Colonic mucosa (tissue), 4 donors: ENCODE data around the gene CAPZB. TPM values are rescaled to one million over a fixed set of nuclear protein-coding genes. Genes with fewer than 3 reads are reported as not detected.

Source experiments
- DNase-seq: peaks from one replicate; pipeline ENCODE4 v3.0.0-alpha.2; 2020
- H3K27ac ChIP-seq: fragments of 200-600 bp; one replicate; pipeline ENCODE4 v1.8.0; 2021
- H3K27me3 ChIP-seq: fragments of 200-600 bp; one replicate; pipeline ENCODE4 v1.8.0; 2021
- H3K36me3 ChIP-seq: fragments of 200-600 bp; one replicate; pipeline ENCODE4 v1.8.0; 2021
- H3K4me1 ChIP-seq: fragments of 200-600 bp; one replicate; pipeline ENCODE4 v1.8.0; 2021; ENCODE audit warnings: mild to moderate bottlenecking
- H3K4me3 ChIP-seq: fragments of 200-600 bp; one replicate; pipeline ENCODE4 v1.8.0; 2021
- H3K9ac ChIP-seq, 2 donors: one replicate each; pipeline ENCODE4 v1.7.0; 2013; ENCODE audit warnings: control low read depth in 2 of 2, low read depth in 2 of 2, low read length in 2 of 2
- H3K9me3 ChIP-seq: fragments of 200-600 bp; one replicate; pipeline ENCODE4 v1.8.0; 2021
- intact Hi-C: fragments of 100-400 bp; cut with DNase I; formaldehyde crosslinking; loops from one replicate; pipeline ENCODE4 v1.14.1; 2022
- total RNA-seq, 2 donors: library from RNA; stranded (reverse); fragmentation: NEBNext Ultra II Directional in 1 of 2; extraction: Animal tissue kit (Norgen Biotek cat#: 25700) in 1 of 2; gene quantifications; one replicate each; pipeline ENCODE4 v1.2.1, GENCODE V29; 2021
- TF ChIP-seq, protein P1 (sequence below): fragments of 200-600 bp; IDR thresholded peaks from one replicate; pipeline ENCODE4 v1.8.0; 2022; ENCODE audit warnings: antibody characterized with exemption, mild to moderate bottlenecking
- donor health status: healthy.
- donor health status: DM: no; HTN: no; CAD: no.
- donor health status: DM: no; HTN: no; CAD: no.

The CAPZB gene
- total RNA-seq, 2 donors from 2014 or later, result 397 to 407 TPM

DNA sequence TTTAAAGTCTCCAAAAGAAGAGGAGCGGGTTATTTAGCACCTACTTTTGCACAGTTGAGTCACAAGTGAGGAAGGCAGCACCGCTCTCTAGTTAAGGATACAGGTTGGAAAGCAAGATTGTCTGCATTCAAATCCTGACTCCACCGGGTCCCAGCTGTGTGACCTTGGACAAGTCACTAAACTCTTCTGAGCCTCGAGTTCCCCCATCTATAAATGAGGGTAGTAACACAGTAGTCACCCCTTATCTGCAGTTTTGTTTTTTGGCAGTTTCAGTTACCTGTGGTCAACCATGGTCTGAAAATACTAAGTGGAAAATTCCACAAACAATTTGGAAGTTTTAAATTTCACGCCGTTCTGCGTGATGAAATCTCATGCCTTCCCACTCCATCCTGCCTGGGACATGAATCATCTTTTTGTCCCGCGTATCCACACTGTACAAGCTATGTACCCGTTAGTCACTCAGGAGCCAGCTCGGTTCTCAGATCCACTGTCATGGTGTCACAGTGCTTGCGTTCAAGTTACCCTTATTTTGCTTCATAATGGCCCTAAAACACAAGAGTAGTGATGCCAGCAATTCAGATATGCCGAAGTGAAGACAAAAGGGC is 49.4 kb downstream of the CAPZB start:
- no peaks in the 10 kb centered on the region for H3K36me3 ChIP-seq
- peak overlapping the region in 1 of 2 donors; percentile 38 for H3K9ac ChIP-seq
- no peak for DNase-seq
- no peaks in the 10 kb centered on the region for H3K27me3 ChIP-seq
- peaks cover 12% of the 10 kb centered on the region for H3K4me1 ChIP-seq
- peak overlapping the region; percentile 57 for H3K27ac ChIP-seq
- intact Hi-C loops, result no loop called here
- TF ChIP-seq, protein P1, sequence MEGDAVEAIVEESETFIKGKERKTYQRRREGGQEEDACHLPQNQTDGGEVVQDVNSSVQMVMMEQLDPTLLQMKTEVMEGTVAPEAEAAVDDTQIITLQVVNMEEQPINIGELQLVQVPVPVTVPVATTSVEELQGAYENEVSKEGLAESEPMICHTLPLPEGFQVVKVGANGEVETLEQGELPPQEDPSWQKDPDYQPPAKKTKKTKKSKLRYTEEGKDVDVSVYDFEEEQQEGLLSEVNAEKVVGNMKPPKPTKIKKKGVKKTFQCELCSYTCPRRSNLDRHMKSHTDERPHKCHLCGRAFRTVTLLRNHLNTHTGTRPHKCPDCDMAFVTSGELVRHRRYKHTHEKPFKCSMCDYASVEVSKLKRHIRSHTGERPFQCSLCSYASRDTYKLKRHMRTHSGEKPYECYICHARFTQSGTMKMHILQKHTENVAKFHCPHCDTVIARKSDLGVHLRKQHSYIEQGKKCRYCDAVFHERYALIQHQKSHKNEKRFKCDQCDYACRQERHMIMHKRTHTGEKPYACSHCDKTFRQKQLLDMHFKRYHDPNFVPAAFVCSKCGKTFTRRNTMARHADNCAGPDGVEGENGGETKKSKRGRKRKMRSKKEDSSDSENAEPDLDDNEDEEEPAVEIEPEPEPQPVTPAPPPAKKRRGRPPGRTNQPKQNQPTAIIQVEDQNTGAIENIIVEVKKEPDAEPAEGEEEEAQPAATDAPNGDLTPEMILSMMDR, result no peak
- H3K4me3 ChIP-seq, result no peak overlapping the region
- no peaks in the 10 kb centered on the region for H3K9me3 ChIP-seq

DNA sequence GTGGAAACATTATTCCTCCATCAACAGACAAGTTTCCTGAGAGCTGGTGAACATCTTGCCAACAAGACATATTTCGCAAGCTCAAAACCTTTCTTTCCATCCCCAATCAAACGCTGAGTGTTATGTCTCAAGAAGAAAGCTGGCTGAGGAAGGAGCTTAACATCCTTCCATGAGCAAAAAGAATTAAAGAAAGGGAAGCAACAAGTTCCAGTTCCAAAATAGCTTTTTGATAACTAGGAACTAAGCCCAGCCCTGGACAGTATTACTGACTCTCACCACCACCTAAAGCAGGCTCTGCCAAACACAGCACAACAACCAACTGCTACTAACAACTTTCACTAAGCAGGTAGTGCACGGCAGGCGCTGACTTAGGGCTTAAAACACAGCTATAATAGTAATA is 50.2 kb downstream of the CAPZB start:
- no peaks in the 10 kb centered on the region for H3K36me3 ChIP-seq
- H3K27ac ChIP-seq, result peak overlapping the region; percentile 57
- DNase-seq, result no peak
- H3K9me3 ChIP-seq, result no peaks in the 10 kb centered on the region
- intact Hi-C loops, result no loop called here
- no peaks in the 10 kb centered on the region for H3K27me3 ChIP-seq
- H3K4me3 ChIP-seq, result no peak overlapping the region
- H3K9ac ChIP-seq, result no peak overlapping the region
- H3K4me1 ChIP-seq, result peaks cover 18% of the 10 kb centered on the region
- TF ChIP-seq, protein P1, result no peak

DNA sequence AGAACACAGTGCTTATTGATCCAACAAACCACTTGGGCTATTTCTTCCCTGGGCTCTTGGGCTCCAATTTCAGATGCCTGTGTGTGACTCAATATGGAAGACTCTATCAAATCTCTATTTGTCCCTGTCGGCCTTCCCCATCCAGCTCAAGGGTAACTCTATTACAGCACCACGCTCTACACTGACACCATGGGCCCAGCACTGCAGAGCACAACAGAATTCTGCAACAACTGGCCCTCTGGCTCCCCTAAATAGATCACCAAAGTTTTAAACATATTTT is 51.7 kb downstream of the CAPZB start:
- intact Hi-C loops, result no loop called here
- H3K27me3 ChIP-seq, result no peaks in the 10 kb centered on the region
- peaks cover 24% of the 10 kb centered on the region for H3K4me1 ChIP-seq
- H3K27ac ChIP-seq, result peak overlapping the region; percentile 9
- H3K36me3 ChIP-seq, result no peaks in the 10 kb centered on the region
- H3K4me3 ChIP-seq, result no peak overlapping the region
- no peaks in the 10 kb centered on the region for H3K9me3 ChIP-seq
- TF ChIP-seq, protein P1, result no peak
- H3K9ac ChIP-seq, result peak overlapping the region in 1 of 2 donors; percentile 32
- DNase-seq, result no peak

DNA sequence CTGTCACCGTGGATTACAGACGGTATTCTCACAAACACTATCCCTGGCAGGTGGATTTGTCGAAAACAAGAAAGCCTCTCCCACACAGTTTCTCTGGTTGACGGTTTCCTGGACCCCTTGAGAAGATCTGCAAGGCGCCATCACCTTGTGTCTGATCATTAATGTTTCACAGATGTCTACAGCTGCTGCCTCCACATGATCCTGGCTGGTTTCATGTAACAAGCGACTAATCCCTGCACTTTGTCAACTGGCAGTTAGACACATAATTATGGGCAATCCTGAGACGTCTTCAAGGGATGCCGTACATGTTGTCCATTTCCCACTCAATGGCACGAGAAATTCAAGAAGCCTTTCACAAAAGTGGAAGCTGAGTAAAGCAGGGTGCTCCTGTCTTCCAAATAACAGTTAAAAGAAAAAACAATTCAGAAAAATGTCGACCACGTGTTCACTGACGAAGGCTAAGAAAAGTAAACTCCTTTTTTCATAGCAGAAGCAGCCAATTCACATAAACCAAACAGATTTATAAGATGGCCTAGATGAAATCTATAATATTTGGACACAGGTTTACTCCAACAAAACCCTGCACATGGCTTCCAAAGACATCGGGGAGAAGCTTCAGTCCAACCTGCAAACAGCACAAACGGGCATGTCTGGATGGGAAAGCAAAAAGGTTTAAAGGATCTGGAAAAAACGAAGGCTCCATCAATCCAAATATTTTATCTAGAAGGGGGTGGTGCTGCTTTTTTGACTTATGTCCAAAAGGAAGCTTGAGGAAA is 52.2 kb downstream of the CAPZB start:
- Histone ChIP-seq H3K4me1 (peaks cover 24% of the 10 kb centered on the region), H3K36me3 (no peaks in the 10 kb centered on the region)

DNA sequence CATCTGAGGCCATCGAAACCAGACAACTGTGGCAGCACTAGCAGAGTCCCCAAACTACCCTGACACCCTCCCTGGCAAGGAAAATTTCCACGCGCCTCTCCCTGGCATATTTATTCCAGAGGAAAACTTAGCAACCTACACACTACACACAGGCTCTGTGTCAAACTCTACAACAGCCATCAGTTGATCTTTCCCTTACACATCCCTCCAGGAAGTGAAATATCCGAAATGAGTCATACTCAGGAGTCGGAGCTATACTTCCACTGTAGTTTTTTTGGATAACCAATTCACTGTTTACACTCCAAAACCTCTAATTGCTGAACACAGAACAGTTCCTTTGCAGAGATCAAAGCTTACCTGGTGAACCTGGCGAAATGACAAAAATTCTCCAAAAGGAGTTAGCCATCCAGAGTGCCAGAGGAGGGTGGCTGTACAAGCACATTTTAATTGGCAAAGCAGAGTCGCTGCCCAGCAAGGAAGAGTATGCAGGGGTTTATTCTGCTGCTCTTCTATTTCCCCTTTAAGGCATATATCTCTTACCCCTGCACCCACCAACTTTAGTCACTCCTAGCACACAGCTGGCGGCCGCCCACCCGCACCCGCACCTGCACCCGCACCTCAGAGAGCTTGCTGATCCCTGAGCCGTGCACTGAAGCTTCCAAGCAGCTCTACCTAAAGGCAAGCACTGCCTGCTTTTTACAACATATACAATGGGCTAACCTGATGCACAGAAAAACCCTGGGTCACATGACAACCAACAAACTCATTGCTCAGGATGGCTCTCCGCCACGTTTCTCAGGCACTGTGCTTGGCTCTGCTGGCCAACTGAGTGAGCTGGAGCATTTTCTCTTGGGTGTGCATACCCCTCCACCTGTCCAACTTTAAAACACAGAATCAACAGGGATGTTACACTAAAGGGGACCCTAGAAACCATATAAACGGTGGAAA is 54.9 kb downstream of the CAPZB start:
- no peaks in the 10 kb centered on the region for H3K9me3 ChIP-seq
- TF ChIP-seq, protein P1, result no peak
- intact Hi-C loops, result no loop called here

More for the DNA sequence above, 52.2 kb downstream of the CAPZB start:
- Histone ChIP-seq H3K9me3 (no peaks in the 10 kb centered on the region), H3K27ac (peak overlapping the region; percentile 23), H3K27me3 (no peaks in the 10 kb centered on the region), H3K9ac (peak overlapping the region in 1 of 2 donors; percentile 32), H3K4me3 (no peak overlapping the region)
- intact Hi-C loops, result no loop called here
- TF ChIP-seq, protein P1, result no peak
- DNase-seq, result no peak

More for the DNA sequence above, 54.9 kb downstream of the CAPZB start:
- peaks cover 23% of the 10 kb centered on the region for H3K4me1 ChIP-seq
- no peak for DNase-seq
- peak overlapping the region in 1 of 2 donors; percentile 49 for H3K9ac ChIP-seq
- peak overlapping the region; percentile 42 for H3K27ac ChIP-seq
- H3K4me3 ChIP-seq, result no peak overlapping the region
- no peaks in the 10 kb centered on the region for H3K36me3 ChIP-seq
- no peaks in the 10 kb centered on the region for H3K27me3 ChIP-seq
